IPS DF 6.9 (cell line): ENCODE data around the gene ITPR3.

Experiments used
- DNase-seq: peaks from one replicate; pipeline ENCODE4 v3.0.0-alpha.2; 2013; ENCODE audit warnings: low read depth, low spot score
- H3K27ac ChIP-seq: one replicate; pipeline ENCODE4 v1.5.1; 2013; ENCODE audit warnings: low read length, control low read depth
- H3K27me3 ChIP-seq: 2 replicates; pipeline ENCODE4 v1.6.1; 2013; ENCODE audit warnings: mild to moderate bottlenecking, low read length; ENCODE audit not compliant: control insufficient read depth, insufficient read depth
- H3K36me3 ChIP-seq: 2 replicates; pipeline ENCODE4 v1.6.1; 2013; ENCODE audit warnings: low read length; ENCODE audit not compliant: control insufficient read depth, insufficient read depth
- H3K4me1 ChIP-seq: 2 replicates; pipeline ENCODE4 v1.6.1; 2013; ENCODE audit warnings: low read length; ENCODE audit not compliant: control insufficient read depth, insufficient read depth
- H3K4me3 ChIP-seq: 2 replicates; pipeline ENCODE4 v1.5.1; 2013; ENCODE audit warnings: mild to moderate bottlenecking, low read length
- H3K9me3 ChIP-seq: 2 replicates; pipeline ENCODE4 v1.6.1; 2013; ENCODE audit warnings: low read length, inconsistent platforms; ENCODE audit not compliant: control insufficient read depth, insufficient read depth
- WGBS: extraction: QIAGEN DNeasy Blood & Tissue Kit; methylation state at CpG from one replicate; pipeline ENCODE4 v1.1.7; 2013; ENCODE audit warnings: mixed read lengths, missing lambda C conversion rate; ENCODE audit not compliant: insufficient read length, insufficient coverage; 5-methylcytosine and 5-hydroxymethylcytosine counted together

Gene ITPR3

DNA sequence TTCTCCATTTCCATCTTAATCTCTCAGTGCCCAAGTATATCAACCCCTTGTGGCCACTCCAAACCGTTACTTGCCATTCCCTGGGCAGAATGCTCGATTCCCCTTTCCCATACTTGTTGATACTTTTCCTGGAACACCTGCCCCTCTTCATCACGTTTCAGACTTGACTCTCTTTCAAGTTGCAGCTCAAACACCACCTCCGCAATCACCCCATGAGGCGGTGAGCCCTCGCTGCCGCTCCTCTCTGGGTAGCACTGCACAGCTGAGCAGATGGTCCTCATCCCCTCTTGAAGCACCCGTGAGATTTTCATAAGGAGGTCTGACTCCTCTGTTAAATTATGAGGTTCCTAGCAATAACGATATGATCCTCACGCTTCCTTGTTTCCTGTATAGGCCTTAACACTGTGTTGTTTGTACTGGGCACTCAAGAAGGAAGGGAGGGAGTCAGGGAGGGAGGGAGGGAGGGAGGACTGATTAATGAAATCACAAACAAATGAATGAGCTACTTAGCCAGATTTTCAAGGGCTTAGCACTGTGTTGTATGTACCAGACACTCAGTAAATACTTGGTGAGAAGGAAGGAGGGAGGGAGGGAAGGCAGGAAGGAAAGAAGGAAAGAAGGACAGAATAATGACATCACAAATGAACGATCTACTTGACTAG lies 98.3 kb downstream of the ITPR3 start:
- Histone ChIP-seq H3K27me3 (no peaks in the 10 kb centered on the region; the same call in 1 of the 2 replicates), H3K4me3 (no peak overlapping the region), H3K9me3 (no peaks in the 10 kb centered on the region), H3K4me1 (no peaks in the 10 kb centered on the region), H3K27ac (no peak overlapping the region), H3K36me3 (no peaks in the 10 kb centered on the region)
- WGBS, result no CpG with 5 or more reads among the region's 11 CpGs
- DNase-seq, result no peak

DNA sequence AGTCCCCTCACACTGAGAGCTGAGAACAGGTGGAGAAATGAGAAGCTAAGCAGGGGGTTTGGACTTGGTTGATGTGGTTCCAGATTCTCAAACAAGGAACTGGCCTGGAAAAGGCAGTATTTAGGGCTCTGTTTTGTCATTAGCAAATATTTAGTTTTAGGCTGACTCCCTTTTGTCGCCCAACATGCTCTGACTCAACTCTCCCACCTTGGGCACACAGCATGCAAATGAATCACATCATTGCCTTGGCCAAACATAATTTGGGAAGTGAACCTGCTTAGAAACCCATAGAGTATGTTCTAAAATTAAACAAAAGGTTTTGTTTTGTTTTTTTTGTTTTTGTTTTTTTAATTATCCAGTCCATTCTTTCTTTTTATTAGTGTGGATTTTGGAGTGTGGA lies 99.9 kb downstream of the ITPR3 start:
- peaks cover 2% of the 10 kb centered on the region for H3K4me1 ChIP-seq
- no CpG with 5 or more reads among the region's 1 CpG for WGBS
- H3K27ac ChIP-seq, result no peak overlapping the region
- no peaks in the 10 kb centered on the region; the same call in 1 of the 2 replicates for H3K27me3 ChIP-seq
- H3K36me3 ChIP-seq, result no peaks in the 10 kb centered on the region
- DNase-seq, result no peak
- no peak overlapping the region for H3K4me3 ChIP-seq
- no peaks in the 10 kb centered on the region for H3K9me3 ChIP-seq

DNA sequence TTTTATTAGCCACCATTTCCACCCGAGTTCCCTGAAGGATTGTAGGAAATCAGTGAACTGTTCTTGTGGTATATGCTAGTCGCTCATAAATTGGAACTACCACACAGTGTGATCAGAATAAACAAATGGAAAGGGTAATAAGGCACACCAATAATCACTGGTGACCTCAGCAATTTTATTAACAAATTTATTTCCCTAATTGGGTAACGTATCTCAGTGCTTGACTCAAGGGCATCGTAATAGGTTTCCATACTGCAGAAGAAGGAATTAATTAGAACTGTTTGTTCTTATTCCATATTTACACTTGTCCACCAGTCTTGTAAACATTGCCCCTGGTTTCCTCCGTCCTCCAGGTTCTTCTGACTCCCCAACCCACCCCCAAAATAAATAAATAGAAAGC lies 100.4 kb downstream of the ITPR3 start:
- no peak for DNase-seq
- Histone ChIP-seq H3K27ac (no peak overlapping the region), H3K4me3 (no peak overlapping the region), H3K36me3 (no peaks in the 10 kb centered on the region), H3K27me3 (no peaks in the 10 kb centered on the region; the same call in 1 of the 2 replicates), H3K4me1 (peaks cover 2% of the 10 kb centered on the region), H3K9me3 (no peaks in the 10 kb centered on the region)
- WGBS, result no CpG with 5 or more reads among the region's 5 CpGs

DNA sequence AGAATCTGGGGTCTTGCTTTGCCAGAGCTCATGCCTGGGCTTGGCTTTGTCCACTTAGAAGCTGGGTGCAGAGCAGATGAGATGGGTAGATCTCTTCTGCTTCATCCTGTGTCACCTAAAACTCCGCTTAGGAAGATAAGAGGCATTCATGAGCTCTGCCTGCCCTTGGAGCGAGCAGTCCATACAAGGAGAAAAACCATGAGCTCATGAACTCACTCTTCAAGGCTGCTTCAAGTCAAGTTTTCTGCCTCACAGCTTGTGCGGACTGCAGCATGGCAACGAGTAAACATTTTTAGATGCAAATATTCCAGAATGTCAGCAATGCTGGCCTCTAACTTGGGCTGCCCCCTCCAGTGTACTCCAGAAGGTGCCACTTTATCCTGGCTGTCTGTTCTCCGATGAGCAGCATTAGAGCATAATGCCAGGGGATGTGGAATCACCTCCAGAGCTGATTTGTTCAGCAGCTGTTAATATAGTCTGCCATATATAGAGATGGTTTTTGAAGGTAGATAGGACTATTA lies 101.0 kb downstream of the ITPR3 start:
- no peak overlapping the region for H3K27ac ChIP-seq
- H3K36me3 ChIP-seq, result no peaks in the 10 kb centered on the region
- DNase-seq, result no peak
- no peaks in the 10 kb centered on the region; the same call in 1 of the 2 replicates for H3K27me3 ChIP-seq
- no CpG with 5 or more reads among the region's 5 CpGs for WGBS
- no peaks in the 10 kb centered on the region for H3K9me3 ChIP-seq
- H3K4me3 ChIP-seq, result no peak overlapping the region
- peaks cover 2% of the 10 kb centered on the region for H3K4me1 ChIP-seq

DNA sequence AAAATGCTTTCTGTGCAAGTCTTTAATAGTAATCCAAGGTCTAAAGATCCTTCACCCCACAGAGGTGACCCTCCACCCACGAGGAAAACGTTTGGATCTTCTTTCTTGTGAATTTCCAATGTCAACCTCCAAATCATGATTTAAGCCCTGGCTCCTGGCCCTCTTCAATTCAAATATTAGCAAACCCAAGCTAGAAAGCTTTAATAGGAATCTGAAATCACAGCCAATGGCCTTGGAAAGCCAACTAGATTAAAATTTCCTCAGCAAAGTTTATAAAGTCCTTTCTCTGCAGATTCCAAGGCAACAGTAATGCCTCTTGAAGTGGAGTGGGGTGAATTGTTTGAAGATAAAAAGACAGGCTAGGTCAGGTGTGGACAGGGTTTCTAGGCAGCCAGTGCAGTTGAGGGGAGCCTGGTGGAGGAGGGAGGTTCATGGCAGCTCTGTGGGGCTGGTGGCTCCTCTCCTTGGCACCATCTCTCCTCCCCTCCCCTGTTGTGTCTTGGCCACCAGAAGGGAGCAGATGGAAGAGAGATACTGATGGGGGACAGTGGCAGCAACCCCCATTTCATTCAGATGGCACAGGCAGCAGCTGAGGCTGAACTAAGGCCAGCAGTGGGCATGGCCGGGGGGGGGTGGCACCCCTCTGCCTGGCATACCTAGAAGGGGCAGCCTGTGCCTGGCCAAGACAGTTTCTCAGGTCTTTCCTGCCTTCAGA lies 102.4 kb downstream of the ITPR3 start:
- Histone ChIP-seq H3K4me3 (no peak overlapping the region), H3K27ac (no peak overlapping the region), H3K36me3 (no peaks in the 10 kb centered on the region), H3K9me3 (no peaks in the 10 kb centered on the region), H3K4me1 (peaks cover 2% of the 10 kb centered on the region), H3K27me3 (no peaks in the 10 kb centered on the region; the same call in 1 of the 2 replicates)
- DNase-seq, result no peak
- no CpG with 5 or more reads among the region's 3 CpGs for WGBS

DNA sequence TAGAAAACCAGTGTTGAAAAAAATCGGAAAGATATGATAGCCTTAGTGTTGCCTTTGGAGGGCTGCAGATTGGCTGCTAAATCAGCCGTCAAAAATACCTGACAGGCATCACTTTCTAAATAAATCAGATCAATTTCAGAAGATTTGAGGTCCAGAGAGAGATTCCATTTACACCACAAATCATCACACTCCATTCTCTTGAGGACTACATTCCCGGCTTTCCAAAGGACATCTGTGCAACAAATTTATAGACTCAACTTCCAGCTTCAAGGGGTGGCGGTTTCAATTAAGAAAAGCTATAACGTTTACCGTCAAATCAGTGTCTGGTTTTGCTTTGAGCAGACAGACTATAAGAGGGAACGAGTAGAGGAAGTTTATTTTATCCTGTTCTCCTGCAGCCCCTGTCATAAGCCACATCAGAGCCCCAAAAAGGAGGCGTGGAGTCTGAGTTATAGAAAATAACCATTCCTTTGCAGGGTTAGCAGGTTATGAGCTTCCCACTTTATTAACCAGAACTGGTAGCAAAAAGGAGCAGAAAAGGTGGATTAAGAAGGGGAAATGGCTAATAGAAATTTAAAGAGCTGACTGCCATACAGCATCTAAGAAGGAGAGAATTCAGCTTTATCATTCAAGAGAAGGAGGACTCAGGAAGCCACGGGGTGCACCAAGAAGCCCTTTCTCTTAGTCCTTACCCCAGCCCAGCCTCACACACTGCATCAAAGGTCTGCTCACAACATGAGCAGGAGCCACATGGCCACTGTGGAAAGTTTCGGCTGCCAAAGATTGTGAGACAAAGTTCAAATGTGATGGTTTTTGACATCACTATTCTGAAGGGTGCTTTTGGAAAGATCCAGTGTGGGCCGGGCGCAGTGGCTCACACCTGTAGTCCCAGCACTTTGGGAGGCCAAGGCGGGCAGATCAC lies 103.2 kb downstream of the ITPR3 start:
- H3K27ac ChIP-seq, result no peak overlapping the region
- H3K27me3 ChIP-seq, result no peaks in the 10 kb centered on the region
- no CpG with 5 or more reads among the region's 13 CpGs for WGBS
- H3K9me3 ChIP-seq, result no peaks in the 10 kb centered on the region
- no peak overlapping the region for H3K4me3 ChIP-seq
- no peak for DNase-seq
- H3K36me3 ChIP-seq, result no peaks in the 10 kb centered on the region
- H3K4me1 ChIP-seq, result peaks cover 2% of the 10 kb centered on the region

DNA sequence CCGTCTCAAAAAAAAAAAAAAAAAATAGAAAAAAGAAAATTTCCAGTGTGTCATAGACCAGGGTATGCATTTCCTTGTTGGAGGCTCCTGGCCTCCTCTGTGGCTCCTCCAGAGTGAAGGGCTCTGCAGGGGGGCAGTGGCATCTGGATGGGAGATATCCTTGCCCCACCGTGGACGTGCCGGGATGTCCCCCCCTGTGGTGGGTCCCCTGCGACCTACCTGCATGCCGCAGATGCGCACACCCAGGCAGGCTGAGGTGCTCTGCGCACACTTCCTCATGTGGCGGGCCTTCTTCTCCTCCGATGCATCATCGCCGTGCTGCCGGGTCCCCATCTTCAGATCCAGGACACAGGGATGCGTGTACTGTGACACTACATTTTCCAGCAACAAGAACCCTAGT lies 104.1 kb downstream of the ITPR3 start:
- H3K4me1 ChIP-seq, result peaks cover 2% of the 10 kb centered on the region

DNA sequence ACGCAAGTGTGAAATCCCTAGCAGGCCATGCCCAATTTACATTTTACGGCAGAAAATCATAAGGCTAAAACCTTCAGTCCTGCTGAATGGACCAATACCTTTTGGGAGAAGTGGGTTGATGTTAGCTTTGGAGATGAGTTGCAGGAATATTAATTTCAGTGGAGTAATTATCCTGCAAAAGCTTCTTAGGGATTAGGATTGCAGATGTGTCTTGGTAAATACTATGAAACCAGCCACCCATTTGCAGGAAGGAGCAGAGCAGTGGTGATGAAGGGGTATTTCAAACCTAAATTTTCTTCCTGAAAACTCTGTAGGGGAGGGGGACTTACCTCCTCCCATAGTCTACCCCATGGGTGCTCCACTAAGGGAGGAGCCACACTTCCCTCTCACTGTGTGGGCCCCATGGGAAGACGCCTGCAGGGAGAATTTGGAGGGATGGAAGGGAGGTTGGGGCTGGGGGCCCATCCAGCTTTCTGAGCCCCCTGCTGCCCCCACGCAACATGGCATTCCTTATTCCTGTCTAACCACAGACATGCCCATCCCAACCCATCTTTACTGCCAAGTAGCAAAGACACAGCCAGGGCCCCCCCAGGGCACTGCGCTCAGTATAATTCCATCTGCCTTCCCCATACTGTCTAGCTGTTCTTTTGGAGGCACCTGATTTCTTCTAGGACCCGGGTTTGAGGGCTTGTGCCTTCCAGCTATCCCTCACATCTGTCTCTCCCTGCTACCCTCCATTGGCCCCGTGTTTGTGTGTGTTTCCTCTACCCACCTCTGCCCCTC lies 105.0 kb downstream of the ITPR3 start:
- H3K27me3 ChIP-seq, result no peaks in the 10 kb centered on the region
- no peak overlapping the region for H3K27ac ChIP-seq
- no peaks in the 10 kb centered on the region for H3K36me3 ChIP-seq
- no peaks in the 10 kb centered on the region for H3K9me3 ChIP-seq
- peaks cover 2% of the 10 kb centered on the region for H3K4me1 ChIP-seq
- WGBS, result no CpG with 5 or more reads among the region's 7 CpGs
- H3K4me3 ChIP-seq, result no peak overlapping the region
- no peak for DNase-seq

More for the DNA sequence above, 104.1 kb downstream of the ITPR3 start:
- H3K36me3 ChIP-seq, result no peaks in the 10 kb centered on the region
- H3K4me3 ChIP-seq, result no peak overlapping the region
- WGBS, result no CpG with 5 or more reads among the region's 14 CpGs
- no peak for DNase-seq
- no peak overlapping the region for H3K27ac ChIP-seq
- no peaks in the 10 kb centered on the region for H3K9me3 ChIP-seq
- no peaks in the 10 kb centered on the region for H3K27me3 ChIP-seq

DNA sequence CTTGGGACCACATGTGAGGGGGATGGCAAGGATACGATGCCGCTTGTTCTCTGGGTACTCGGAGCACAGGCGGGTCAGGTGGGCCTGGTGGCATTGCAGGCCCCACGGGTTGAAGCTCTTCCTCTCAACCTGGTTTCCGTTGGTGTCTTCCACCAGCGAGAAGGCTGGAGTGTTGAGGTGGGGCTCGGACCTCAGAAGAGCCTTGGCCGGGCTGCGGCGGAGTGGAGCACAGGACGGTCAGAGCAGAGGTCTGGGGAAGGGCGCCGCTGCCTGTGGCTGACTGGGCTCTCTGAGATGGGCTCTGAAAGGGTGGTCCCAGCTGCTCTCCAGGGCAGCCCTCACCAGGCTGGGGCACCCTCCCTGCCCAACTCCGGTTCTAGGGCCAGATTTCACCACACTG lies 105.6 kb downstream of the ITPR3 start:
- Histone ChIP-seq H3K27me3 (no peaks in the 10 kb centered on the region), H3K9me3 (no peaks in the 10 kb centered on the region), H3K27ac (no peak overlapping the region), H3K4me3 (no peak overlapping the region), H3K36me3 (no peaks in the 10 kb centered on the region), H3K4me1 (peaks cover 2% of the 10 kb centered on the region)
- no CpG with 5 or more reads among the region's 15 CpGs for WGBS
- no peak for DNase-seq
